Activated gamma-delta T cell treated with anti-CD3 and anti-CD28 coated beads, Interleukin-2, amount 50 U/mL, for 16 hours (primary cell): ENCODE data around the gene RBP3.
A peak's percentile ranks its signal among the peaks of the same experiment; 100 is the strongest.

Experiments used
- DNase-seq: peaks from one replicate; pipeline ENCODE4 v3.0.0-alpha.2; 2020; ENCODE audit warnings: low read depth

Gene RBP3

DNA sequence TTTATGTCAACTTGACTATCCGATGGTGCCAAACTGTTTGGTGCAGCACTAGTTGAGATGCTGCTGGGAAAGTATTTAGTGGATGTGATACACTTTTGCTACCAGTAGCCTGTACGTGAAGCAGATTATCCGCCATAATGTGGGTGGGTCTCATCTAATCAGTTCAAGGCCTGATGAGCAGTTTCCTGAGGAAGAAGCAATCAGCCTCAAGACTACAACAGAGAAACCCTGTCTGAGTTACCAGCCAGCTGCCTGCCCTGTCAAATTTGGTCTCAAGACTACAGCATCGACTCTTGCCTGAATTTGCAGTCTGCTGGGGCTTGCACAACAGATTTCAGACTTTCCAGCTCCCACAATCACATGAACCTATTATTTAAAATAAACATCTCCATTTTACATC lies 10.9 kb upstream of the RBP3 start:
- no peak for DNase-seq

DNA sequence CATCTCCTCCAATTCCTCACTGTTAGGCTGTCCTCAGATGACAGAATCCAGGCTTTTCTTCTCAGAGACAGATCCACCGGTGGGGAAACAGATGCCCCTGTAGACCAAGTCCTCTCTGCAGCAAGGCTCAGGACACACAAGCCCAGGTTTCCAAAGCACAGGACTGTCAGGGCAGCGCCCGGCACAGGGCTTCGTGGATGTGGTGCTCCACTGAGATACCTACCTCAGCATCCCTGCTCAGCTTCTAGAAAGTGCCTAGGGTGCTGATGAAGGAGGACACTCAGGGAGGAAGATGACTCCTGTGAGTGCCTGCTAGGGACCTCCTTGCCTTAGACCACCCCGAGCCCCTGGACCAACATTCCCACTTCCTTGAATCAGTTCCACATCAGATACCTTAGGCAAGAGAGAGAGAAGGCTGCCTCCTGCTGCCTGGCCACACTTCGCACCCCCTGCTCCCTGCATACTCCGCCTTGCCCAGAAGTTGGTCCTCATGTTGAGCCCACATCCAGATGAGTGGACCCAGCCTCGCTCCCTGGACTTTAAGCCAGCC lies 8.9 kb upstream of the RBP3 start:
- DNase-seq = no peak

GRCh38 chr10:47339759-47340607 lies 8.2 kb upstream of the RBP3 start:
- no peak for DNase-seq

- DNase-seq = peak; percentile 65
Measured at GRCh38 chr10:47340608-47341170, 7.5 kb upstream of the RBP3 start.

DNA sequence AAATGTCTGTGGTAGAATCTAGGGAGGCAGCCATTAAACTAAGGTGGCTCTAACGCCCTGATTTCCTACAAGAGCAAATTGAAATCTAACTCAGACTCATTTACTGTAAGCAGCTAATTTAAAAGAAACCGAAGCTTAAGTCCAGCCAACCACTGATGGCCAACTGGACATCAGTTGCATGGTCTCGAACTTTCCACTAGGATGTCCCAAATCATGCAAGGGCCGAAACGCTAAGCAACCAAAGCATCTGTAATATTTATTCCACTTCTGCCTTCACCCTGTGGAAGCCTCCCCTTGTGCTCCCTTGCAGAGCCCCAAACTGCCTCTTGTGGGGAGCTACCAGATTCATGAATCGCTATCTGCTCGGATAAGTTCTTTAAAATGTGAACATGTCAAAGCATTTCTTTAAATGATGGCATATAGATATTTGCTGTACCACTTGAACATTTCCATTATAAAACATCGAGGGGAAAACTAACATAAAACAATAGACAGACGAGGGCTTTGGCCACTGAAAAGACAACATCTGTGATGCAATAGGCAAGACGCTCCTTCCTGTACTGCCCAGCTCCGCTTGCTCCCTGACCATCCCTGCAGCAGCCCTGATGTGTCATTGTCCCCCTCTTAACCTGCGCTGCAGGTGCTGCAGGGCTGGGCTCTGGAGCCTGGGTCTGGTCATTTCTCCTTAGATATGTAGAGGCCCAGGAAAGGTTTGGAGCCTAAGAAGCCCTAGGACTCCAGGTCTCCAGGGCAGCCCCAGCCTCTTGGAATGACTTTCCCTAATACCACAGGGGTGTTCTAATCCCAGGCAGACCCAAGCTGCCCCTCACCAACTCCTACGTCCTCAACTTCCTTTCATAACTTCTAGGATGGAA lies 2.9 kb upstream of the RBP3 start:
- no peak for DNase-seq

GRCh38 chr10:47346581-47347302 lies 1.4 kb upstream of the RBP3 start:
- DNase-seq = no peak

GRCh38 chr10:47347303-47347675 lies 874 bp upstream of the RBP3 start:
- no peak for DNase-seq

GRCh38 chr10:47348661-47349470 lies 703 bp downstream of the RBP3 start:
- DNase-seq = no peak

- no peak for DNase-seq
Measured at GRCh38 chr10:47349516-47349915, 1.4 kb downstream of the RBP3 start.

GRCh38 chr10:47349941-47350371 lies 1.8 kb downstream of the RBP3 start:
- DNase-seq = no peak

GRCh38 chr10:47350671-47351640 lies 2.8 kb downstream of the RBP3 start:
- no peak for DNase-seq

DNA sequence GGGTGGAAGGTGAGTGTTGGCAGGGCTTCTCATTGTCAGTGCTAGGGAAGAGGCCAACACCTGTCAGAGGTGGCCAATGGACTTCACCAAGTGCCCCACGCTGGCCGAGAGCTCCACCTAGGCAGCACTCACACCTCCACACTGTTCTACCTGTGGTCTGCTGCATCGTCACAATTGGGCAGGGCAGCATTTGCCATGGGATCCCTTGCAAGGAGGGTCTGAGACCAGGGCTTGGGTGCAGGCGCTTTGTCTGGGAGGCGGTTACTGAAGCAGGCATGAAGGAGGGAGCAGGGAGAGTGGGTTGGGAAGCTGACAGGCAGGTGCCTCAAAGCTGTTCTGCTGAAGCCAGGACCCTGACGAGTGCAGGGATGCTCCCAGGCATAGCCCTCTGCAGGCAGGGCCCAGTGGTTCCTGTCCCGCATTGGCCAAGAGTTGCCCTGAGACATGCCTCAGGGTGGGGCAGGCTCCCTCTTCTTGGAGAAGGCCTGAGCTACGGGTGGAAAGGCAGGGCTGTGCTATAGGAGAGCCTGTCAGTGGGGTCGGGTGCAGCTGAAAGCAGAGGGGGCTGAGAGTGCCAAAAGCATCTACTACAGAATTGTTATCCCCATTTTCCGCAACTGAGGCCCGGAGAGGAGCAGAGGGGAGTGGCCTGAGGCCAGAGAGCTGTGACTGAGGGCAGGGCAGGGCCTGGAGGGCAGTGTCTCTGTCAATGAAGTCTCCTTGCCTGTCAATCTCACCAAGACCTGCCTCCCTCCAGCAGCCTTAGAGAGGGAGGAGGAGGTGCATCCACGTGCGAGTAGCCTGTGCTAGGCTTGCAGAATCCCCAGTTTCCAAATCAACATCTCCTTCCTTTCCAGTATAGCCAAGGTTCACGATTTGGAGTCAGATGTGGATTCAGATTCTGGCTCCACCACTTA lies 4.0 kb downstream of the RBP3 start:
- no peak for DNase-seq

GRCh38 chr10:47353351-47353750 lies 5.2 kb downstream of the RBP3 start:
- no peak for DNase-seq

DNA sequence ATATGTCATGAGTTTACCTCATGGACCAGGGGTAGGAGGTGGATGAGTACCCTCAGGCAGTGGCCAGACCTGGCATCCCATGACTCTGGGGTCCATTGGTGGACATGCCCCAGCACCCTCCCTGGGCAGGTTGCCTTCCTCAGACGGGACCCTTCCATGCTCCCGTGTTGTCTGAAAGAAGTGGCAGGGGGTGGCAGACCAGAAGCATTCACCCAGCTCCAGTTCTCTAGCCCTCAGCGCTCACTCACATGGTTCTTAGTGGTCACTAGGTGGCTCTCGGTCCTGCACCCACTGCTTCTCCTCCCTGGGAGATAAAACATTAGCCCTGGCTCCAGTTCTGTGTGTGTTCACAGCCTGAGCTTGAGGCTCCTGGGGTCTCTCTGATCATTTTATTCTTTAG lies 6.0 kb downstream of the RBP3 start:
- no peak for DNase-seq

DNA sequence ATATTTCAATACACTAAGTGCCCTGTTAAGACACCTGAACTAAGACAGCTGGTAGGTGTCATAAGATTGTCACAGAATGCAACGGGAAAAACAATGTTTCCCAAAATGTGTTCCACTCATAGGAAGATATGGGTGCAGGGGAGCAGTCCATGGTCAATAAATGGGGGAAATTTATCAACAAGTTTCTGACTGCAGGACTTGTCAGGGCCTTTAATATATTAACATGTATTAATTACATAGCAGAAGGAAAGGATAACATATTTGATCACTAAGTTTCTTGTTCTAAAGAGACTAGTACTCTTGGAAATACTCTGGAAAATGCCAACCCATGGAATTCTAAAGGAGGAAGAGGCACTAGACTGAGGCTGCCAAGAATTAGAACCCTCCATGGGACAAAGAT lies 6.7 kb downstream of the RBP3 start:
- DNase-seq = no peak

GRCh38 chr10:47356708-47357107 lies 8.5 kb downstream of the RBP3 start:
- DNase-seq = no peak

DNA sequence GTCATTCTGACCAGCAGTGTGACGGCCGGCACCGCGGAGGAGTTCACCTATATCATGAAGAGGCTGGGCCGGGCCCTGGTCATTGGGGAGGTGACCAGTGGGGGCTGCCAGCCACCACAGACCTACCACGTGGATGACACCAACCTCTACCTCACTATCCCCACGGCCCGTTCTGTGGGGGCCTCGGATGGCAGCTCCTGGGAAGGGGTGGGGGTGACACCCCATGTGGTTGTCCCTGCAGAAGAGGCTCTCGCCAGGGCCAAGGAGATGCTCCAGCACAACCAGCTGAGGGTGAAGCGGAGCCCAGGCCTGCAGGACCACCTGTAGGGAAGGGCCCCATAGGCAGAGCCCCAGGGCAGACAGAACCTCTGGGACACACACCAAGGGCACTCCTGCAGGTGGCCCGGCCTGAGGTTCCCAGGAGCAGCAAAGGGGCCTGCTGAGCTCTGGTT lies 9.0 kb downstream of the RBP3 start:
- DNase-seq = no peak

DNA sequence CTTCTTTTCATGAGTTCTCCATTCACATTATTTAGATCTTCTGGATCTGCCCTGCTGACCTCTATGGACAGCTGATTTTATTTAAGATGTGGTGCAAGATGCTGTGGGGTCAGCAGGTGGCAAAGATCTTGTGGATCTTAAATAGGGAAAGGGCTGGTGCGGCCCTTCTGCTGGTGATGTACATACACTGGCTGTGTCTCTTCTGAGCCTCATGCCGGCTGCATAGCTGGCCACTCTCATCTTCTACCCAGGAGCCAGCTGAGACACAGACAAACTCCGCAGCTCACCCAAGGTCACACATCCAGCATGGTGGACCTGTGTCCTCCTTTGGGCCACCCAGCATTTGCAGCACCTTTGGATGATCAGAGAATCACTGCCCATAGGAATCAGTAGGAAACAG lies 9.7 kb downstream of the RBP3 start:
- DNase-seq = no peak

GRCh38 chr10:47358457-47358856 lies 10.3 kb downstream of the RBP3 start:
- DNase-seq = no peak
